Spleen (tissue), 11 donors: Measurements from ENCODE around the gene TRPM1. TPM values are rescaled to one million over a fixed set of nuclear protein-coding genes. Genes with fewer than 3 reads are reported as not detected.

Source experiments
- DNase-seq: peaks from one replicate; pipeline ENCODE4 v3.0.0-alpha.2; 2020
- H3K27ac ChIP-seq, 8 donors: fragments of 200-600 bp; sonication (generic) in 7 of 8; 1 replicate in 4 of 8; 2 replicates in 4 of 8; pipeline versions ENCODE4 v1.5.0 to v1.8.0; 2016 to 2021; ENCODE audit warnings: inconsistent platforms in 4 of 8, mild to moderate bottlenecking in 4 of 8, moderate library complexity in 1 of 8
- H3K27me3 ChIP-seq, 7 donors: fragments of 200-600 bp; sonication (generic) in 6 of 7; replicated peaks in 1 of 7; 1 replicate in 4 of 7; 2 replicates in 3 of 7; pipeline versions ENCODE4 v1.5.0 to v1.8.0; 2016 to 2021; ENCODE audit warnings: inconsistent platforms in 3 of 7, mild to moderate bottlenecking in 1 of 7
- H3K36me3 ChIP-seq, 6 donors: fragments of 200-600 bp; sonication (generic) in 5 of 6; 1 replicate in 4 of 6; 2 replicates in 2 of 6; pipeline versions ENCODE4 v1.5.0 to v1.8.0; 2016 to 2021; ENCODE audit warnings: inconsistent platforms in 2 of 6
- H3K4me1 ChIP-seq, 6 donors: fragments of 200-600 bp; sonication (generic) in 5 of 6; 1 replicate in 3 of 6; 2 replicates in 3 of 6; pipeline versions ENCODE4 v1.5.0 to v1.8.0; 2016 to 2021; ENCODE audit warnings: inconsistent platforms in 3 of 6
- H3K4me3 ChIP-seq, 8 donors: fragments of 200-600 bp; sonication (generic) in 7 of 8; 1 replicate in 4 of 8; 2 replicates in 4 of 8; pipeline versions ENCODE4 v1.5.0 to v1.8.0; 2016 to 2021; ENCODE audit warnings: inconsistent platforms in 4 of 8, mild to moderate bottlenecking in 4 of 8, moderate library complexity in 2 of 8
- H3K9me3 ChIP-seq, 8 donors: fragments of 200-600 bp; sonication (generic) in 7 of 8; 1 replicate in 4 of 8; 2 replicates in 4 of 8; pipeline versions ENCODE4 v1.5.0 to v1.8.0; 2016 to 2021; ENCODE audit warnings: inconsistent platforms in 4 of 8
- CTCF ChIP-seq, 11 experiments: fragments of 200-600 bp in 7 of 11; fragments of 450-650 bp in 4 of 11; sonication (generic) in 4 of 11; IDR thresholded peaks in 8 of 11; conservative IDR thresholded peaks in 3 of 11; 1 replicate in 7 of 11; 2 replicates in 4 of 11; pipeline versions ENCODE4 v1.4.0 to v1.8.0; 2016 to 2021; ENCODE audit warnings: antibody characterized with exemption in 11 of 11, inconsistent platforms in 4 of 11, mild to moderate bottlenecking in 1 of 11
- POLR2A ChIP-seq, 3 donors: fragments of 450-650 bp; IDR thresholded peaks; one replicate each; pipeline ENCODE4 v1.5.1; 2017; ENCODE audit warnings: antibody characterized with exemption in 3 of 3, mild to moderate bottlenecking in 1 of 3
- POLR2AphosphoS5 ChIP-seq, 3 donors: sonication (generic); formaldehyde crosslinking; IDR thresholded peaks; one replicate each; pipeline ENCODE4 v1.5.1; 2017; ENCODE audit warnings: antibody characterized with exemption in 3 of 3
- WGBS, 5 donors: extraction: QIAGEN DNeasy Blood & Tissue Kit in 3 of 5; methylation state at CpG; one replicate each; pipeline versions ENCODE4 v1.1.5 to v1.1.7; 2013 to 2018; 5-methylcytosine and 5-hydroxymethylcytosine counted together
- intact Hi-C: fragments of 100-400 bp; cut with DNase I; formaldehyde crosslinking; loops from one replicate; pipeline ENCODE4 v1.15.0; 2023; ENCODE audit warnings: low total_unique reads
- polyA plus RNA-seq, 3 donors: library from polyadenylated mRNA; stranded (reverse); fragments of 200-250 nt; gene quantifications; one replicate each; pipeline ENCODE4 v1.2.1, GENCODE V29; 2013
- total RNA-seq, 7 donors: library from RNA; depleted of rRNA in 3 of 7; stranded (reverse); fragments of >200 nt in 3 of 7; fragmentation: NEBNext Ultra II Directional in 4 of 7; extraction: Animal tissue kit (Norgen Biotek cat#: 25700) in 4 of 7; gene quantifications; one replicate each; pipeline versions ENCODE4 v1.1.0 to v1.2.1, GENCODE V29; 2016 to 2021
- donor health status: healthy with polysubstance abuse.
- donor health status: DM: no; HTN: no; CAD: no; lungs with moderate emphysema.
- donor health status: DM: no; HTN: no; CAD: no.
- donor health status: Bipolar disorder and iron deficiency.
- donor health status: healthy.
- donor health status: DM: no; HTN: no; CAD: no.
- donor health status: DM: yes; HTN: yes; CAD: no.

Gene TRPM1
- total and polyA plus RNA-seq, 10 donors: 0.06 to 0.42 TPM; not detected in 8

- H3K36me3 ChIP-seq: no peaks in the 10 kb centered on the region
- DNase-seq: no peak
- intact Hi-C loops: no loop called here
- H3K9me3 ChIP-seq: no peaks in the 10 kb centered on the region
- no peak overlapping the region for H3K27ac ChIP-seq
- peaks cover 0 to 14% (median 10%) of the 10 kb centered on the region in 6 donors for H3K4me1 ChIP-seq
- 84 to 93% (median 88%) methylated on average over 6 of the region's 6 CpGs for WGBS, 5 donors
- TF ChIP-seq POLR2AphosphoS5 (IDR thresholded peaks at IDR 0.05) (no peak), CTCF (IDR thresholded peaks at IDR 0.05 in 8 of 11, conservative IDR thresholded peaks at IDR 0.05 in 3 of 11) (no peak), POLR2A (IDR thresholded peaks at IDR 0.05) (no peak)
- no peaks in the 10 kb centered on the region for H3K27me3 ChIP-seq
- H3K4me3 ChIP-seq: no peak overlapping the region
These were observed 787 bp downstream of the TRPM1 start for GRCh38 chr15:31100738-31101137.

- Histone ChIP-seq H3K4me1 (peaks cover 0 to 14% (median 10%) of the 10 kb centered on the region in 6 donors), H3K27ac (no peak overlapping the region), H3K4me3 (no peak overlapping the region), H3K27me3 (no peaks in the 10 kb centered on the region), H3K36me3 (no peaks in the 10 kb centered on the region), H3K9me3 (no peaks in the 10 kb centered on the region)
- WGBS, 5 donors: 74 to 90% (median 76%) methylated on average over 4 of the region's 4 CpGs
- no peak for DNase-seq
- TF ChIP-seq POLR2A (IDR thresholded peaks at IDR 0.05) (no peak), CTCF (IDR thresholded peaks at IDR 0.05 in 8 of 11, conservative IDR thresholded peaks at IDR 0.05 in 3 of 11) (peak in 1 of 11 experiments; percentile 19)
- intact Hi-C loops: no loop called here
These were observed 2.4 kb downstream of the TRPM1 start for GRCh38 chr15:31098953-31099740.

- no peak for DNase-seq
- Histone ChIP-seq H3K9me3 (no peaks in the 10 kb centered on the region), H3K27me3 (no peaks in the 10 kb centered on the region), H3K4me3 (no peak overlapping the region), H3K27ac (no peak overlapping the region), H3K36me3 (no peaks in the 10 kb centered on the region), H3K4me1 (peaks cover 0 to 14% (median 10%) of the 10 kb centered on the region in 6 donors)
- 77 to 90% (median 83%) methylated on average over 6 of the region's 6 CpGs for WGBS, 5 donors
- TF ChIP-seq POLR2AphosphoS5 (IDR thresholded peaks at IDR 0.05) (no peak), CTCF (IDR thresholded peaks at IDR 0.05 in 8 of 11, conservative IDR thresholded peaks at IDR 0.05 in 3 of 11) (no peak), POLR2A (IDR thresholded peaks at IDR 0.05) (no peak)
- intact Hi-C loops: no loop called here
These were observed 3.0 kb downstream of the TRPM1 start for GRCh38 chr15:31098491-31098917.

- no peak for DNase-seq
- WGBS, 5 donors: 84 to 93% (median 89%) methylated on average over 5 of the region's 5 CpGs
- no peak overlapping the region for H3K27ac ChIP-seq
These were observed 5.0 kb downstream of the TRPM1 start for GRCh38 chr15:31096563-31096962.

More at GRCh38 chr15:31096563-31096962, 5.0 kb downstream of the TRPM1 start:
- peaks cover 0 to 14% (median 10%) of the 10 kb centered on the region in 6 donors for H3K4me1 ChIP-seq
- no peak overlapping the region for H3K4me3 ChIP-seq
- TF ChIP-seq CTCF (IDR thresholded peaks at IDR 0.05 in 8 of 11, conservative IDR thresholded peaks at IDR 0.05 in 3 of 11) (no peak), POLR2A (IDR thresholded peaks at IDR 0.05) (no peak), POLR2AphosphoS5 (IDR thresholded peaks at IDR 0.05) (no peak)
- H3K9me3 ChIP-seq: no peaks in the 10 kb centered on the region
- intact Hi-C loops: no loop called here
- no peaks in the 10 kb centered on the region for H3K27me3 ChIP-seq
- no peaks in the 10 kb centered on the region for H3K36me3 ChIP-seq
